Activated naive CD8-positive, alpha-beta T cell treated with anti-CD3 and anti-CD28 coated beads, Interleukin-2, amount 50 U/mL, for 16 hours (primary cell): ENCODE results near the gene GRAMD2B.

Experiments used
- DNase-seq: peaks from one replicate; pipeline ENCODE4 v3.0.0-alpha.2; 2020; ENCODE audit warnings: low read depth, low spot score

Gene GRAMD2B

DNA sequence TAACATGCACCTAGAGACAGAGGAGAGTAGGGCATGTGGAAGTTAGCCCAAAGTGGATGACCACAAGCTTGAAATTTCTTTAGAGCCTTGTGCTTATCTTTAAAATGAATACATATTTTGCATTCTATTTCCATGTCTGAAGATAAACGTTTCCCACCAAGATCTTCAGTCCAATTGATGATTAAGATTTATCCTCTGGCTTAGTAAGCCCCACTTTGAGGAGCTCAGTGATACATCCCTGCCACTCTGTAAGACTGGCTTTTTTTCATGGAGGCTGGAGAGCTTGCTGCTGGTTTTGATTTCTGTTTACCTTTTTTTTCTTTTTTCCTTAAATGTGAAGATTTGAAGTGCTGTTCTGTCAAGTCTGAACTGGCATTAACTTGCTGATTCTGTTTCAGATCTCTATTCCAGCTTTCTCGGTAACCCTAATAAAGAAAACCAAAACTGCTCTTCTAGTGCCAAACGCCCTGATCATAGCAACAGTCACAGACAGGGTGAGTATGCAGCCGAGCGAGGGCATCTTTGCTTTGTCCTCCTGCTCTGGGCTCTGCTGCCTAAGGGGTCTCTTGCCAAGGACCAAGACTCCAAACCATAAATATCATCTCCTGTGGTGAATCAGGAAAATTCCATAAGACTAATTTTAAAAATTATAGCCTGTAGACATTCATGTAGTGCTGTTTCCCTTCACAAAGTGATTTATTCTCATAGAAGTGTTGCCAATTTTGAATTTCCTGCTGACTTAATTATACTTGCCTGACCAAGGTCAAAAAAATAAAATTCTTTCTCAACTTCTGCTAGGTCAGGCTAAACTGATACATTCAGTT, 54.3 kb downstream of the GRAMD2B start:
- DNase-seq = no peak

GRCh38 chr5:126479810-126480209, 56.6 kb downstream of the GRAMD2B start:
- DNase-seq = no peak

- DNase-seq = no peak
Observed at GRCh38 chr5:126480824-126481223, 57.6 kb downstream of the GRAMD2B start.

DNA sequence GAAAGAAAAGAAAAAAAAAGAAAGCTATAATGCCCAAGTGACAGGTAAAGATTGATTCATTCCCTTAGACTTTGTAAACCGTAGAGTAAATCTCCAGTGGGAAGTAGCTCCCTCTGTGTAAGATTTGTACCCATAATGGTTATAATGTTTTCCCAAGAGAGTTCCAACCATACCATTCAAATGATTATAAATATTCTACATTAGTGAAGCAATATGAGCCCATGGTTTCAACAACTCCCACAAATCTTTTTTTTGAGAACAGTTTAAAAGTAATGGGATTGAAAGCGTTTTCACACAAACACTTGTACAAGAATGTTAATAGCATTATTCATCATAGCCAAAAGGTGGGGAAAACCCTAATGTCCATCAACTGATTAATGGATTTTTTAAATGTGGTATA, 58.0 kb downstream of the GRAMD2B start:
- no peak for DNase-seq

DNA sequence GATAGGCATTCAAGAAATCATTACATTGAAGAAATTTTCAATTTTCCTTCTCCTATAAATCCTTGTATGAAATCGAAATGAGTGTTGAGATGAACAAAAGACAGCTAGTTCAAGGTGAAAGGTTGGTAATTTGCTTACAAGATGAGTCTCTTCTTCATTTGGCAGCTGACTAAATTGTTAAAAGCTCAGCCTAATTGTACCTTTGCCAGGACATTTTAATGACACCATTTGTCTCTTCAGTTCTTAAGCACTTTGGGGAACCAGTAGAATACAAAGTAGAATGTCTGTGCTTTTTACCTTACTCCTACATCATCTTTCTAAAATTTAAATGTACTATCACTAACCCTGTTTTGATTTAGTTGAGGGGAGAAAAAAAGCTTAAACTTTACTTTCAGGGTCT, 59.4 kb downstream of the GRAMD2B start:
- DNase-seq = no peak

DNA sequence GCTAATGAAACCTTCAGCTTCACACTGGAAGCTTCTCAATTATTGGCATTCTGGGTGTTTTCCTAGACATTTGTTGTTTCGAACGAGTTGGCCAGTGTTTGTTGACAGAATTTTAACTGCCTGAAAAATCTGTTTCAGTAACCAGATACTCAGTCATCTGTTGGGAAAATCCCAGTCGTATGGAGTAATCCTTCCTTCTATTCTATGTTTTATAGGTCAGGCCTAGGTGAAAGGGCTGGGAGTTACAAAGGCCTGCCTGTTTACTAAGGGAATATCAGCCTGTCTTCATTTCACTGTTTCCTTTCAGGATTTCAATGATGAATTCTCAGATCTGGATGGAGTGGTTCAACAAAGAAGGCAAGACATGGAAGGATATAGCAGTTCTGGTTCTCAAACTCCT, 59.9 kb downstream of the GRAMD2B start:
- no peak for DNase-seq

DNA sequence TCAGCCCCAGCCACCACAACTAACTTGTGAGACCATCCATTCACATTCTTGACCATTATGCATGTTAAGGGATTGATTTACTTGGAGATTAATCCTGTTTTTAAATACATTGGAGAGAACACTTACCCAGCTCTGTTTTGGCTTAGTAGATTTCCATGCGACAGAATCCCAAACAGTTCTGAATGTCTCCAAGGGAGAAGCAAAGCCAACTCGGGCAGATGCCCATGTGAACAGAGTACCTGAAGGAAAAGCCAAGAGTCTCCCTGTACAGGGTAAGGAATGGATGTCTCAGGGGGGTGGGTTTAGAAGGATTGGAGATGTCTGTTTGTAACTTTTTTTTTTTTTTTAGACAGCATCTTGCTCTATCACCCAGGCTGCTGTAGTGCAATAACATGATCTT, 61.0 kb downstream of the GRAMD2B start:
- no peak for DNase-seq

GRCh38 chr5:126486332-126486731, 63.1 kb downstream of the GRAMD2B start:
- DNase-seq = no peak

GRCh38 chr5:126487596-126487995, 64.4 kb downstream of the GRAMD2B start:
- DNase-seq = no peak

- DNase-seq = no peak
Observed at GRCh38 chr5:126488443-126489065, 65.3 kb downstream of the GRAMD2B start.

- no peak for DNase-seq
Observed at GRCh38 chr5:126490167-126490940, 67.1 kb downstream of the GRAMD2B start.

- no peak for DNase-seq
Observed at GRCh38 chr5:126492939-126493338, 69.7 kb downstream of the GRAMD2B start.

GRCh38 chr5:126494393-126494792, 71.2 kb downstream of the GRAMD2B start:
- DNase-seq = no peak

DNA sequence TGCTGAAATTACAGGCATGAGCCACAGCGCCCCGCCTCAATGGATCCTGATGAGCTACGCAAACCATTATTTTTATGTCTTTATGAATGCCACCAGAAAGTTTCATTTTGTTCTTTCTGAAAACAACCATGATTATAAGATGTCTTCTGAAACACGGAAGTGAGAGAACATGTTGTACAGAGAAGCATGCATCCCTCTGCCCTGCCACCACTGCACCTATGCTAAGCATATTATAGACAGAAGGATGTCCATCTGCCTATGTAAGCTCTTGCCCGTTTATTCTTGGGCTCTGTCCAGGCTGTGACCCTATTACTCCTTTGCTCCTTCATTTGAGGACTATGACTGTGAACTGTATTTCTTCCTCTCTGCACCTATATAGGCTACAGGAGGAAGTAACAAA, 74.3 kb downstream of the GRAMD2B start:
- DNase-seq = no peak

DNA sequence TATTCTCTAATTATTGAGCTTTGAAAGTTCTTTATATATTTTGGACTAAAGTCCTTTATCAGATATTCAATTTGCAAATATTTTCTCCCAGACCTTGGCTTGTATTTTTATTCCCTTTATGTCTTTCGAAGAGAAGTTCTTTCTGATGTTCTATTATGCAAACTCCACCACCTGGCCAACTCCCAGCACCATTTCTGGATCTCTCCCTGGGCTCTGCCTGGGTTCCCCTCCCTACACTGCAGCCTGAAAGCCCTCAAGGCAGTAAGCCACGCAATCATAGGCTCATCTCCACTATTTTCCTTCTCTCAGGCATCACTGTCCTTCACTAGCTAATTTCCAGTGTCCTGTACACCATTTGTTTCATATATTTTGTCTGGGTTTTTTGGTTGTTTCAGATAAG, 76.1 kb downstream of the GRAMD2B start:
- DNase-seq = no peak

DNA sequence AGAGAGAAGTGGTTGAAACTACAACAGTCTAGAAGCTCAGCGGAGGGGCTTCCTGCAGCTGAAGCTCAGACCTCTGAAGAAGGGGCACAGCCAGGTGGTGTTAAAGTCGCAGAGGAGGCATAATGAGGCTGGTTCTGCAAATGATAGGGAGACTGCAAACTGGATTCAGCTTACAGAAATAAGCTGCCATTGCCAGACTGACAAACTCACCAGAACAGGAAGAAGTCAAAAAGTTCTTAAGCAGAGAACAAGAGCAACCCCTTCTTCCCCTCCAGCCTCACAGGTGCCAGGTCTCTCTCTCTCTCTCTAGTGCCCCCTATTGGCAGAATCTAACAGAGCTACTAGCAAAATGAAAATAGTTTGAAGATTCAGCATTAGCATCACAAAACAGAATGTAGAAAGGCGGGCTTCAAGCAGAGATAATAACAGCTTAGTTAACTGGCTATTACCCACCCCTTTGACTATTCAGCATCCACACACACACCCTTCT, 76.7 kb downstream of the GRAMD2B start:
- no peak for DNase-seq

DNA sequence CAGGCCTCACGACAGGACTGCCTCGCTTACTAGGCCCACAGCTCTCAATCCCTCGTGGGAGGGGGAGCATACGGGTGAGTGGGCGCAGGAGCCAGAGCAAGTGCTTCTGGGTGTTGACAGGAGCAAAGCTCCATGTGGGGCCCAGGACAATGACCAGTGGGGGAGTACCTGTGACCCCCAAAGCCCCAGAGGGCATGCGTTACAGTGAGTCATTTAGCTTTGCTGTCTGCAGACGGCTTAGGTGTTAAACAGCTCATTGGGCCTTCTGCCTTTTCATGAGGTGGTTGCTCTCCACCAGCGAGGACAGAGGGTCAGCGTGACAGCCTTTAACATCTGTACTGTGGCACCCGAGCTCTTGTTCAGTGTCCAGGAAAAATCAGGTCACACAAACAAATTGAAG, 78.2 kb downstream of the GRAMD2B start:
- no peak for DNase-seq

DNA sequence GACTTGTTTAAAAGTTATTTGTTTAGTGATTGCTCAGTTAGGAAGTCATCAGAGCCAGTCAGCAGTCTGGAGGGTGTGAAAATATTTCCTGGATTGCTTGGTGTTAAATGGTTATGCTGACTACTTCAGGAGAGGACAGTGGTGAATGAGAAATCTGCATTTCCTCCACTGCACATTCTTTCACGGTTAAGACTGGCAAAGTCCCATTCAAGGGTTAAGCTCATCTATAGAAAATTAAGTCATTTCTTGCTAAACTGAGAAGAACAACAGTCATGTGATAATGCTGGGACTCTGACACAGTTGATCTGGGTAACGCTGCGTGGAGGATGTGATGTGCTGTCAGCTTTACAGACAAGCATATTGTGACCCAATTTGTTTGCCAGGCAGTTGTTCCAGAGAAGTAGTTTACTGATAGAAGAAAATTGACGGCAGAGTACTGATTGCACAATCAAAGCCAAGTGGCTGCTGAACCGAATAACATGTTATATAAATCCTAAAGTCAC, 80.4 kb downstream of the GRAMD2B start:
- no peak for DNase-seq

DNA sequence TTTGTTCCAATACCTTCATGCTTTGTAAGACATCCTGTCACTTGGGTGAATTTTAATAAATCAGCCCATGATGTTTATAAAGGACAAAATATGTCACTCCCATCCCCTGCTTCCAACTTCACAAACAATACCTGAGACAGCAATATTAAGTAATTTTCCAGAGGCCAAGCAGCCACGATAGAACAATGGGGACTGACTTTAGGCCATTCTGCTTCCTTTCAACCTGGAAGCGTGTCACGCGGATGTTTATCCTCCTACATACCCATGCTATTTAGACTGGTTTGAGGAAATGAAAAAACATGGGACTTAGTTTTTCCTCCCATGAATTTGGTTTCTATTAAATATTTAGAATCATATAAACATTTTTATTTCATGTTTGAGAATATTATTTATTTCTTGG, 82.9 kb downstream of the GRAMD2B start:
- no peak for DNase-seq

- no peak for DNase-seq
Observed at GRCh38 chr5:126508251-126508961, 85.2 kb downstream of the GRAMD2B start.

- DNase-seq = no peak
Observed at GRCh38 chr5:126508962-126509279, 85.7 kb downstream of the GRAMD2B start.

GRCh38 chr5:126509339-126509738, 86.1 kb downstream of the GRAMD2B start:
- DNase-seq = no peak
